Renal cortical epithelial cell (primary cell): Measurements from ENCODE around the gene FYB1. TPM values are rescaled to one million over a fixed set of nuclear protein-coding genes. Genes with fewer than 3 reads are reported as not detected.
"Not testable (repeated sequence)": the region's sequence is repeated elsewhere in the genome, so short reads cannot be mapped to it uniquely, and the experiment has no call there.

Source experiments
- DNase-seq: peaks from one replicate; pipeline ENCODE4 v3.0.0-alpha.2; 2011; ENCODE audit warnings: low read depth
- total RNA-seq: library from RNA; depleted of rRNA; stranded (reverse); fragments of >200 nt; gene quantifications from 2 replicates; pipeline ENCODE4 v1.2.3, GENCODE V29; 2014

Gene FYB1
- total RNA-seq, 1 donor from 2014 or later, result 0.25 TPM

GRCh38 chr5:39228596-39228995 lies 9.2 kb upstream of the FYB1 start:
- no peak for DNase-seq

GRCh38 chr5:39226558-39226957 lies 7.2 kb upstream of the FYB1 start:
- no peak for DNase-seq

- no peak for DNase-seq
These were observed 6.7 kb upstream of the FYB1 start for GRCh38 chr5:39226100-39226451.

GRCh38 chr5:39225405-39226099 lies 6.2 kb upstream of the FYB1 start:
- DNase-seq, result no peak

- peak; percentile 63 for DNase-seq
These were observed 4.9 kb upstream of the FYB1 start for GRCh38 chr5:39224196-39224761.

- no peak for DNase-seq
These were observed 4.3 kb upstream of the FYB1 start for GRCh38 chr5:39223565-39224156.

- DNase-seq, result not testable (repeated sequence)
These were observed 2.3 kb upstream of the FYB1 start for GRCh38 chr5:39221671-39222070.

- DNase-seq, result no peak
These were observed 1.1 kb upstream of the FYB1 start for GRCh38 chr5:39220280-39221030.

- no peak for DNase-seq
These were observed 621 bp downstream of the FYB1 start for GRCh38 chr5:39218482-39219402.

GRCh38 chr5:39217365-39218281 lies 1.7 kb downstream of the FYB1 start:
- peak; percentile 79 for DNase-seq

GRCh38 chr5:39216631-39217030 lies 2.7 kb downstream of the FYB1 start:
- no peak for DNase-seq

- DNase-seq, result no peak
These were observed 3.5 kb downstream of the FYB1 start for GRCh38 chr5:39215857-39216256.

GRCh38 chr5:39214912-39215709 lies 4.3 kb downstream of the FYB1 start:
- DNase-seq, result no peak

- DNase-seq, result no peak
These were observed 5.7 kb downstream of the FYB1 start for GRCh38 chr5:39213447-39214207.

- no peak for DNase-seq
These were observed 7.6 kb downstream of the FYB1 start for GRCh38 chr5:39211773-39212172.

GRCh38 chr5:39209924-39210323 lies 9.4 kb downstream of the FYB1 start:
- no peak for DNase-seq

GRCh38 chr5:39208471-39208870 lies 10.9 kb downstream of the FYB1 start:
- DNase-seq, result no peak

- DNase-seq, result no peak
These were observed 11.9 kb downstream of the FYB1 start for GRCh38 chr5:39207345-39208045.
